Hepatocyte (in vitro differentiated cells): ENCODE results near the gene FMNL2. TPM values are rescaled to one million over a fixed set of nuclear protein-coding genes. Genes with fewer than 3 reads are reported as not detected.
"Not testable (repeated sequence)": the region's sequence is repeated elsewhere in the genome, so short reads cannot be mapped to it uniquely, and the experiment has no call there.

Source experiments
- DNase-seq: peaks from one replicate; pipeline ENCODE4 v3.0.0-alpha.2; 2016; ENCODE audit warnings: low spot score
- H2AFZ ChIP-seq: fragments of 200-600 bp; sonication (generic); 2 replicates; pipeline ENCODE4 v1.6.0; 2016; ENCODE audit warnings: antibody characterized with exemption, mild to moderate bottlenecking
- H3K27ac ChIP-seq: fragments of 200-600 bp; sonication (generic); 2 replicates; pipeline ENCODE4 v1.5.1; 2016; ENCODE audit warnings: mild to moderate bottlenecking
- H3K27me3 ChIP-seq: fragments of 200-600 bp; sonication (generic); 2 replicates; pipeline ENCODE4 v1.6.1; 2016
- H3K36me3 ChIP-seq: fragments of 200-600 bp; sonication (generic); replicated peaks from 2 replicates; pipeline ENCODE4 v1.5.1; 2016; ENCODE audit warnings: low read depth; ENCODE audit not compliant: insufficient read depth
- H3K4me1 ChIP-seq: fragments of 200-600 bp; sonication (generic); 2 replicates; pipeline ENCODE4 v1.5.1; 2016; ENCODE audit warnings: mild to moderate bottlenecking, moderate library complexity; ENCODE audit not compliant: insufficient read depth
- H3K4me2 ChIP-seq: fragments of 200-600 bp; sonication (generic); 2 replicates; pipeline ENCODE4 v1.6.0; 2016
- H3K4me3 ChIP-seq: fragments of 200-600 bp; sonication (generic); 2 replicates; pipeline ENCODE4 v1.5.1; 2016; ENCODE audit warnings: mild to moderate bottlenecking
- H3K79me2 ChIP-seq: fragments of 200-600 bp; sonication (generic); 2 replicates; pipeline ENCODE4 v1.6.0; 2017; ENCODE audit warnings: mild to moderate bottlenecking
- H3K9me2 ChIP-seq: fragments of 200-600 bp; sonication (generic); replicated peaks from 2 replicates; pipeline ENCODE4 v1.6.0; 2017; ENCODE audit warnings: mild to moderate bottlenecking; ENCODE audit not compliant: insufficient read depth
- H3K9me3 ChIP-seq: fragments of 200-600 bp; sonication (generic); 2 replicates; pipeline ENCODE4 v1.5.1; 2016; ENCODE audit warnings: low read depth, mild to moderate bottlenecking
- H4K20me1 ChIP-seq: fragments of 200-600 bp; sonication (generic); 2 replicates; pipeline ENCODE4 v1.6.0; 2016; ENCODE audit warnings: mild to moderate bottlenecking; ENCODE audit not compliant: insufficient read depth, poor library complexity, severe bottlenecking
- EZH2 ChIP-seq: fragments of 200-600 bp; sonication (generic); IDR thresholded peaks from 2 replicates; pipeline ENCODE4 v1.6.1; 2016; ENCODE audit warnings: antibody characterized with exemption, mild to moderate bottlenecking, borderline replicate concordance
- EZH2phosphoT487 ChIP-seq: fragments of 200-600 bp; sonication (generic); IDR thresholded peaks from one replicate; pipeline ENCODE4 v1.6.1; 2018; ENCODE audit warnings: antibody characterized with exemption, mild to moderate bottlenecking, low read depth, moderate library complexity; ENCODE audit not compliant: unreplicated experiment, severe bottlenecking
- WGBS: methylation state at CpG from one replicate; pipeline ENCODE4 v1.1.6; 2016; ENCODE audit warnings: low lambda C conversion rate; ENCODE audit errors: missing lambda C conversion rate; 5-methylcytosine and 5-hydroxymethylcytosine counted together
- polyA plus RNA-seq: library from polyadenylated mRNA; unstranded; fragments of >200 nt; fragmentation: Nextera tagmentation; extraction: Ambion mirVana; gene quantifications from 2 replicates; pipeline ENCODE4 v1.2.1, GENCODE V29; 2016
- total RNA-seq: library from RNA; depleted of rRNA; stranded (reverse); fragments of >200 nt; gene quantifications from 2 replicates; pipeline ENCODE4 v1.2.3, GENCODE V29; 2014
- TF ChIP-seq, protein P1 (sequence below): fragments of 200-600 bp; sonication (generic); IDR thresholded peaks from 2 replicates; pipeline ENCODE4 v1.5.1; 2016; ENCODE audit warnings: antibody characterized with exemption, mild to moderate bottlenecking; ENCODE audit not compliant: poor library complexity

Gene FMNL2
- total and polyA plus RNA-seq, 2 experiments from 2014 or later, result 11.7 to 53.6 TPM

DNA sequence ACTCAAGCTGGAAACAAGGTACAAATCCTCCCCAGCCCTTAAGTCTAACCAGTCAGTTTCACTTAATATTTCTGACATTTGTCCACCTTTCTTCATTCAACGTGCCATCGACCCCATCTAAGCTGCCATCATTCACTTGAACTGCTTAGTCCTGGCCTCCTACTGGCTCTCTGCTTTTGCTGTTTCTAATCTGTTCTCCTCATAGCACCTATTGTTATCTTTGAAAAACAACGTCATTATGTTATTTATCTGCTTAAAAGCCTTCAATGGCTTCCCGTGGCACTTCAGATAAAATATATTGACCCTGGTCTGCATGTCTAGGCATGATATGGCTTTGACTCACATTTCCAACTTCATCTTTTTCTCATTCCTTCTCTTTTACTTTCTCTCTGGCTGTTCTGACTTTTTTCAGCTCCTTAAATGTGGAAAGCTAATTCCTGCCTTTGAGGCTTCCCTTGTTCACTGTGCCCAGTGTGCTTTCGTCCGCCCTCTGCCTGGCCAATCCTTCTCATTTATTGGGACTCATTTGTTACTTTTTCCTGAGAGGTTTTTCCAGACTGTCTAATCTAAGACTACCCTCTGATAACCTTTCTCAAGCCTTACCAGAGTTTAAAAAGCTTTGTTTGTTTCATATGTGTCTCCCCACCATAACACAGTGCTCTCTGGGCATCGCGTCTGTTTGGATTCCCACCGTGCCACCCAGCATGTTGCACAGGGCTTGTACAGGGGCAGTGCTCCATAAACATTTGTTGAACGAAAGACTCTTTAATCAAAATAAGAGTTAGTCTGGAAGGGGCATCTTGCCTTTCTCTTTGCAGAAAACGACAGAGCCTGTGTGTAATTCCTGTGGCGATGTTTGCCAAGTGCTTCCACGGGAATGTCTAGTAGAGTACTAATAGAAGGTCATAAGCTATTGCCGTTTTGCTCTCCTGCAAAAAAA, 183.9 kb downstream of the FMNL2 start:
- Histone ChIP-seq H3K27ac (peak overlapping the region; percentile 59), H3K4me2 (peak overlapping the region; percentile 37), H2AFZ (no peak overlapping the region)

DNA sequence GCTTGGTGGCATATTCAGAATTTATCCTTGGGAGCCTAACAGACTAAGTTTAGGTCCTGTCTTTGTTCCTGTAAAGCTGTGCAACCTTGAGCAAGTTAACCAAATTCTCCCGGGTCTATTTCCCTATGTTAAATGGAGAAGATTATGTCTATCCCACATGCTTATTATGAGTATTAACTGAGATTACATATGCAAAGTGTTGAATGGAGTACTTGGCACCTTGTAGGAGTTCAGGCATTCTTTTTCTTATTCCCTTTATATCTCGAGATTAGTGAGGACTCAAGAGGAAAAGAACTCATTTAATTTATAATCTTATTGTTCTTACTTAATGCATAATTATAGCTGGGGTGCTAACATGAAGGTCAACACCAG, 184.6 kb downstream of the FMNL2 start:
- Histone ChIP-seq H3K4me2 (peak overlapping the region; percentile 37), H3K4me1 (peaks cover 31% of the 10 kb centered on the region), H3K4me3 (no peak overlapping the region), H4K20me1 (peaks cover 3% of the 10 kb centered on the region), H3K27me3 (no peaks in the 10 kb centered on the region), H3K36me3 (no peaks in the 10 kb centered on the region), H2AFZ (no peak overlapping the region), H3K79me2 (peaks cover 61% of the 10 kb centered on the region), H3K27ac (peak overlapping the region; percentile 59), H3K9me2 (no peaks in the 10 kb centered on the region), H3K9me3 (no peaks in the 10 kb centered on the region)
- no peak for TF ChIP-seq EZH2
- TF ChIP-seq, protein P1, sequence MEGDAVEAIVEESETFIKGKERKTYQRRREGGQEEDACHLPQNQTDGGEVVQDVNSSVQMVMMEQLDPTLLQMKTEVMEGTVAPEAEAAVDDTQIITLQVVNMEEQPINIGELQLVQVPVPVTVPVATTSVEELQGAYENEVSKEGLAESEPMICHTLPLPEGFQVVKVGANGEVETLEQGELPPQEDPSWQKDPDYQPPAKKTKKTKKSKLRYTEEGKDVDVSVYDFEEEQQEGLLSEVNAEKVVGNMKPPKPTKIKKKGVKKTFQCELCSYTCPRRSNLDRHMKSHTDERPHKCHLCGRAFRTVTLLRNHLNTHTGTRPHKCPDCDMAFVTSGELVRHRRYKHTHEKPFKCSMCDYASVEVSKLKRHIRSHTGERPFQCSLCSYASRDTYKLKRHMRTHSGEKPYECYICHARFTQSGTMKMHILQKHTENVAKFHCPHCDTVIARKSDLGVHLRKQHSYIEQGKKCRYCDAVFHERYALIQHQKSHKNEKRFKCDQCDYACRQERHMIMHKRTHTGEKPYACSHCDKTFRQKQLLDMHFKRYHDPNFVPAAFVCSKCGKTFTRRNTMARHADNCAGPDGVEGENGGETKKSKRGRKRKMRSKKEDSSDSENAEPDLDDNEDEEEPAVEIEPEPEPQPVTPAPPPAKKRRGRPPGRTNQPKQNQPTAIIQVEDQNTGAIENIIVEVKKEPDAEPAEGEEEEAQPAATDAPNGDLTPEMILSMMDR, result no peak
- TF ChIP-seq EZH2phosphoT487, result no peak
- 38% methylated on average over 2 of the region's 2 CpGs for WGBS
- DNase-seq, result no peak

More for the DNA sequence above, 183.9 kb downstream of the FMNL2 start:
- Histone ChIP-seq H3K36me3 (no peaks in the 10 kb centered on the region), H3K4me1 (peaks cover 31% of the 10 kb centered on the region), H3K4me3 (no peak overlapping the region), H3K27me3 (no peaks in the 10 kb centered on the region), H4K20me1 (peaks cover 3% of the 10 kb centered on the region), H3K9me3 (no peaks in the 10 kb centered on the region), H3K9me2 (no peaks in the 10 kb centered on the region), H3K79me2 (peaks cover 65% of the 10 kb centered on the region)
- TF ChIP-seq EZH2phosphoT487 (no peak), EZH2 (no peak)
- TF ChIP-seq, protein P1, result no peak
- 53% methylated on average over 14 of the region's 14 CpGs for WGBS
- no peak for DNase-seq

DNA sequence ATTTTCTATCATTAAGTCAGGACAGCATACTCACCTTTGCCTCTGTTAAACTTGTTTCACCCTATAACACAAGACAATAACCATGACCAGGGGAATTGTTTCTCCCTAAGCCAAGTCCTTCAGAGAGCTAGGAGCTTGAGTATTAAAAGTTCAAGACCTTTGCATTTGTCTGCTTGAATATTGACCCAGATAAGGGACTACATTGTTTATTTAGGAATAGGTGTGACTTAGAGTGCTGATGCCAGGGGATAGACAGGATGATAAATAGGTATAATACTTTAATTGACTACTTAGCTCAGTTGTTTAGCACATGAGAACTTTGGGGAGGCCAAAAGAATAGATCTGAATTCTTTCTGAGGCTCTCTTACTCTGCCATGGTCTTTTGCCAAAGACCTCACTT, 185.8 kb downstream of the FMNL2 start:
- TF ChIP-seq, protein P1, result no peak
- no peak for TF ChIP-seq EZH2phosphoT487
- TF ChIP-seq EZH2, result no peak
- Histone ChIP-seq H3K9me3 (no peaks in the 10 kb centered on the region), H3K4me2 (no peak overlapping the region), H3K4me3 (no peak overlapping the region), H3K4me1 (peaks cover 31% of the 10 kb centered on the region), H3K79me2 (peaks cover 54% of the 10 kb centered on the region), H4K20me1 (peaks cover 3% of the 10 kb centered on the region), H3K27ac (no peak overlapping the region), H2AFZ (no peak overlapping the region), H3K36me3 (no peaks in the 10 kb centered on the region), H3K9me2 (no peaks in the 10 kb centered on the region), H3K27me3 (no peaks in the 10 kb centered on the region)
- no peak for DNase-seq

DNA sequence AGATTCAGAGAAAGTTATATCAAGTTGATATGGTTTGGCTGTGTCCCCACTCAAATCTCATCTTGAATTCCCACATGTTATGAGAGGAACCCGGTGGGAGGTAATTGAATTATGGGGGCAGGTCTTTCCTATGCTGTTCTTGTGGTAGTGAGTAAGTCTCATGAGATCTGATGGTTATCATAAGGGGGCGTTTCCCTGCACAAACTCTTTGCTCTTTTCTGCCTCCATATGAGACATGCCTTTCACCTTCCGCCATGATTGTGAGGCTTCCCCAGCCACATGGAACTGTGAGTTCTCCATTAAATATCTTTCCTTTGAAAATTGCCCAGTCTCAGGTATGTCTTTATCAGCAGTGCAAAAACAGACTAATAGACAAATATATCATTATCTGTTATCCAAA, 187.5 kb downstream of the FMNL2 start:
- H2AFZ ChIP-seq, H3K4me3 ChIP-seq, H3K27me3 ChIP-seq, H3K36me3 ChIP-seq, H3K9me3 ChIP-seq, H4K20me1 ChIP-seq, DNase-seq, H3K9me2 ChIP-seq, H3K27ac ChIP-seq, H3K4me2 ChIP-seq: not testable (repeated sequence)
- H3K4me1 ChIP-seq, result peaks cover 28% of the 10 kb centered on the region
- WGBS, result 60% methylated on average over 3 of the region's 3 CpGs
- peaks cover 58% of the 10 kb centered on the region for H3K79me2 ChIP-seq
